ENCODE measurements around the gene CHODL.

Gene CHODL

DNA sequence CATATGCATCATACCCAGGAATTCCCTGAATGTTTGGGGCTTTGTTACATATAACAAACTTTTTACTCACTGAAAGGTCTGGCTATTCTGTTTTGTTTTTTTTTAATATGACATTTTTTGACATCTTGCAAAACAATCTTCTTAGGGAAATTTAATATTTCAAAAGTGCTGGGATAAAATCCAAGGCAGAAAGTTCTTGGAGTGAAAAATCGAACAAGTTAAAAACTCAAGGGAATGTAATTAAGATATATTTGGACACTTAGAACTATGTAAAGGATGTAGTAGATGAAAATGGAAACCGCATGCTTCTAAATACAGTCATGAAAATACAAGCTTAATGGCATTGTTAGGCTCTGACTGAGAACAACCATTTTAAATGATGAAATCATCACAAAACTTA lies 8.6 kb downstream of the CHODL start:
- Histone ChIP-seq H3K4me3 (no peak overlapping the region), H3K27ac (no peak overlapping the region)
- TF ChIP-seq, protein P1, sequence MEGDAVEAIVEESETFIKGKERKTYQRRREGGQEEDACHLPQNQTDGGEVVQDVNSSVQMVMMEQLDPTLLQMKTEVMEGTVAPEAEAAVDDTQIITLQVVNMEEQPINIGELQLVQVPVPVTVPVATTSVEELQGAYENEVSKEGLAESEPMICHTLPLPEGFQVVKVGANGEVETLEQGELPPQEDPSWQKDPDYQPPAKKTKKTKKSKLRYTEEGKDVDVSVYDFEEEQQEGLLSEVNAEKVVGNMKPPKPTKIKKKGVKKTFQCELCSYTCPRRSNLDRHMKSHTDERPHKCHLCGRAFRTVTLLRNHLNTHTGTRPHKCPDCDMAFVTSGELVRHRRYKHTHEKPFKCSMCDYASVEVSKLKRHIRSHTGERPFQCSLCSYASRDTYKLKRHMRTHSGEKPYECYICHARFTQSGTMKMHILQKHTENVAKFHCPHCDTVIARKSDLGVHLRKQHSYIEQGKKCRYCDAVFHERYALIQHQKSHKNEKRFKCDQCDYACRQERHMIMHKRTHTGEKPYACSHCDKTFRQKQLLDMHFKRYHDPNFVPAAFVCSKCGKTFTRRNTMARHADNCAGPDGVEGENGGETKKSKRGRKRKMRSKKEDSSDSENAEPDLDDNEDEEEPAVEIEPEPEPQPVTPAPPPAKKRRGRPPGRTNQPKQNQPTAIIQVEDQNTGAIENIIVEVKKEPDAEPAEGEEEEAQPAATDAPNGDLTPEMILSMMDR (IDR thresholded peaks at IDR 0.05), result no peak
- no peak for DNase-seq (ENCODE audit: low spot score)

DNA sequence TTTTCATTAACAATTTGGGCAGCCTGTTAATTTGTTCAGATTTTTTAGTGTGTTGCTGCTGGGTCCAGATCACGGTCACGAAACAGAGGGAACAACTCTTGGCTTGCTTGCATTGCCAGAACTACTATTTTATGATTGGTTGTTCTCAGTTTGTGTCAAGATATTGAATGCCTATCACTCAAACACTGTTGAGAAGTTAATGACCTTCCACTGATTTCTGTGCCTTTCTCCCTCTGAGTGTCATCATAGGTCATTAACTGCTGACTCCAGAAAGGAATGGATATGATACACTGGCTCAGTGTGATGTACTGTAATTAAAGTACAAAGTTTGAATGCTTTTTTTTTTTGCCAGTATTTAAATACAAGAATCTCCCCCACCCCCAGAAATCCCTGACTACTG lies 9.2 kb downstream of the CHODL start:
- DNase-seq (ENCODE audit: low spot score), result no peak
- TF ChIP-seq, protein P1 (IDR thresholded peaks at IDR 0.05), result no peak
- no peak overlapping the region for H3K4me3 ChIP-seq
- no peak overlapping the region for H3K27ac ChIP-seq

DNA sequence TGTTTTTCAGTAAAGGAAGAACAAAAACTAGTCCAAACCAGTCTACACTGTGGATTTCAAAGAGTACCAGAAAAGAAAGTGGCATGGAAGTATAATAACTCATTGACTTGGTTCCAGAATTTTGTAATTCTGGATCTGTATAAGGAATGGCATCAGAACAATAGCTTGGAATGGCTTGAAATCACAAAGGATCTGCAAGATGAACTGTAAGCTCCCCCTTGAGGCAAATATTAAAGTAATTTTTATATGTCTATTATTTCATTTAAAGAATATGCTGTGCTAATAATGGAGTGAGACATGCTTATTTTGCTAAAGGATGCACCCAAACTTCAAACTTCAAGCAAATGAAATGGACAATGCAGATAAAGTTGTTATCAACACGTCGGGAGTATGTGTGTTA lies 21.3 kb downstream of the CHODL start:
- Histone ChIP-seq H3K4me3 (no peak overlapping the region), H3K27ac (no peak overlapping the region)
- DNase-seq (ENCODE audit: low spot score), result no peak
- TF ChIP-seq, protein P1 (IDR thresholded peaks at IDR 0.05), result no peak

DNA sequence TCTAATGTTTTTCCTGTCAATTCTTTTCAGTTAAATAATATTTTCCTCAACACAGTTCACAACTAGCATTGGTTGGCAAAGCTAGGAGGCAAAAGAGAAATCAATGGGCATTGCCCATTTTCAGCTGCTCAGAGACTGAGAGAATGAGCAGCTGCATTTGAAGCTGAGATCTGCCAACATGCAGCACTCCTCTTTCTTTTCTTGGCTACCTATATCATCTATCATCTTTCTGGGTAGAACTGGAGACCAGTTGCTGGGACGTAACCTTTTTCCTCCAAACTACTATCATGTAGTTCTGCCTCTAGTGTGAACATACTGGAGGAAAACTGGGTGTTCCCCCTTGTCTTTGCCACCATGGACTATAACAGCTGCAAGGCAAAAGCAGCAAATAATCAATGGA lies 22.9 kb downstream of the CHODL start:
- no peak overlapping the region for H3K4me3 ChIP-seq
- H3K27ac ChIP-seq, result no peak overlapping the region
- DNase-seq (ENCODE audit: low spot score), result no peak
- TF ChIP-seq, protein P1 (IDR thresholded peaks at IDR 0.05), result no peak

DNA sequence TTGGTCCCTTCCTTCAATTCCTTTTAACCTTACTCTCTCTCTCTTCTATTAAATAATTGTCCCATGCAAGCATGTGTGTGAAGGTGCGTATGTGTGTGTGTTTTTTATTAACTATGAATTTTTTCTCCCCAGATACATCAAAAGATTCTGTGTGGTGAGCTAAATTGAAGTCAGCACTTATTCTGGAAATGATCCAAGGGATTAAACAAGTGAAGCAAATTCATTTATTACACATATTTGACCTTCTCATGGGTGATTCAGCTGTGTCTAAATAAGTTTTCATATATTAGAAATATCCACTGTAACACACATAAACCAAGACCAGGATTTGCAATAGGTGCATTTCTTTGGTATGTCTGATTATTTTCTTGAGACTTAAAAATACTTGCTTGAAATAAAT lies 24.3 kb downstream of the CHODL start:
- H3K27ac ChIP-seq, result no peak overlapping the region
- H3K4me3 ChIP-seq, result no peak overlapping the region
- DNase-seq (ENCODE audit: low spot score), result no peak
- TF ChIP-seq, protein P1 (IDR thresholded peaks at IDR 0.05), result no peak

DNA sequence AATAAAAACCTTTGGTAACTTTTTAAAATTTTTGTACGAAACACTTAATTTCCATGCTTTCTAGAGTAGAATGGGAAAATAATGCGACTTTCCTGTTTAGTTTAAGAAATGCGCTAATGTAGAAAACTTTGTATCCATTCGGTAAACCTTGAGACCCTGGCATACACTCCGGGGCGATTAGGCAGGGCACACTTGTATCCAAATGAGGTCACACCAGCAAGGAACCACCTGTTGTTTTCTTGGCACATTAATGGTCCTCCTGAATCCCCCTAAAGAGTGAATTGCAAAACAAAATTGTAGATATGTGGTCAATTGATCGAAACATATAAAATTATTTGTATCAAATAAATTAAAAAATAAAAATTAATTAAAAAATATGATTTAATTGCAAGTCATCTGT lies 25.2 kb downstream of the CHODL start:
- TF ChIP-seq, protein P1 (IDR thresholded peaks at IDR 0.05), result no peak
- Histone ChIP-seq H3K27ac (no peak overlapping the region), H3K4me3 (no peak overlapping the region)
- DNase-seq (ENCODE audit: low spot score), result no peak

DNA sequence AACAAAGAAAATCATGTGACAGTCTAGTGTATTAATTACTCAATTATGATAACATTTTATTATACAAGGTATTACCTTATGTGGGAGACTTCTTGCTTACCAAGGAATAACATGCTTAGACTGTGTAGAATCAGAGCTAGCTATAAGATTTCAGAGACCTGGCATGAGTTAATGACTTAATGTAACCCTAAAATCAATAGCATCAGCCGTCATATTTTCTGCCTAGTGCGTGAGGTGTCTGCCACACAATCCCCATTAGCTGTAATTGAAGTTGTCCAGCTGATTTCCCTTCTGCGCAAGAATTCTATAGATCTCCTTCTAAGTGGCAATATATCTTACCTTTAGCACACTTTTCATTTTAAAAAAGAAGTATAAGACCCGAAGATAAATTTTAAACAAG lies 28.8 kb downstream of the CHODL start:
- H3K4me3 ChIP-seq, result no peak overlapping the region
- TF ChIP-seq, protein P1 (IDR thresholded peaks at IDR 0.05), result no peak
- DNase-seq (ENCODE audit: low spot score), result no peak
- H3K27ac ChIP-seq, result no peak overlapping the region
